ENCODE data around the gene FLNA.

Gene FLNA

GRCh38 chrX:154368630-154369448 is 5.6 kb downstream of the FLNA start:
- DNase-seq (ENCODE audit: low read depth): peak; percentile 97
- TF ChIP-seq CTCF (IDR thresholded peaks at IDR 0.05; ENCODE audit: low read depth, low read length) (no peak), MYC (IDR thresholded peaks at IDR 0.05; ENCODE audit: low read depth, low read length) (peak; percentile 84), MAX (IDR thresholded peaks at IDR 0.05; ENCODE audit: low read depth, low read length) (peak; percentile 61; the same call in 1 of the 2 replicates)

GRCh38 chrX:154367474-154368308 is 6.7 kb downstream of the FLNA start:
- TF ChIP-seq CTCF (IDR thresholded peaks at IDR 0.05; ENCODE audit: low read depth, low read length): no peak
- TF ChIP-seq POLR2A (IDR thresholded peaks at IDR 0.05; ENCODE audit: extremely low read depth, insufficient read length): no peak
- no peak for TF ChIP-seq MAX (IDR thresholded peaks at IDR 0.05; ENCODE audit: low read depth, low read length)
- no peak for TF ChIP-seq MYC (IDR thresholded peaks at IDR 0.05; ENCODE audit: low read depth, low read length)
- peak overlapping the region; percentile 44 for H3K4me3 ChIP-seq (ENCODE audit: low read depth, low read length)

More at GRCh38 chrX:154368630-154369448, 5.6 kb downstream of the FLNA start:
- H3K4me3 ChIP-seq (ENCODE audit: low read depth, low read length): peak overlapping the region; percentile 87

GRCh38 chrX:154366666-154367055 is 7.8 kb downstream of the FLNA start:
- TF ChIP-seq CTCF (IDR thresholded peaks at IDR 0.05; ENCODE audit: low read depth, low read length) (no peak), MYC (IDR thresholded peaks at IDR 0.05; ENCODE audit: low read depth, low read length) (no peak), MAX (IDR thresholded peaks at IDR 0.05; ENCODE audit: low read depth, low read length) (no peak), POLR2A (IDR thresholded peaks at IDR 0.05; ENCODE audit: extremely low read depth, insufficient read length) (no peak)
- DNase-seq (ENCODE audit: low read depth): no peak
- H3K4me3 ChIP-seq (ENCODE audit: low read depth, low read length): no peak overlapping the region

More at GRCh38 chrX:154367474-154368308, 6.7 kb downstream of the FLNA start:
- DNase-seq (ENCODE audit: low read depth): no peak

GRCh38 chrX:154365997-154366665 is 8.3 kb downstream of the FLNA start:
- no peak overlapping the region for H3K4me3 ChIP-seq (ENCODE audit: low read depth, low read length)
- TF ChIP-seq POLR2A (IDR thresholded peaks at IDR 0.05; ENCODE audit: extremely low read depth, insufficient read length): no peak
- no peak for TF ChIP-seq MYC (IDR thresholded peaks at IDR 0.05; ENCODE audit: low read depth, low read length)
- no peak for TF ChIP-seq MAX (IDR thresholded peaks at IDR 0.05; ENCODE audit: low read depth, low read length)
- TF ChIP-seq CTCF (IDR thresholded peaks at IDR 0.05; ENCODE audit: low read depth, low read length): no peak
- DNase-seq (ENCODE audit: low read depth): no peak

GRCh38 chrX:154365052-154365600 is 9.3 kb downstream of the FLNA start:
- no peak for DNase-seq (ENCODE audit: low read depth)
- no peak overlapping the region for H3K4me3 ChIP-seq (ENCODE audit: low read depth, low read length)
- no peak for TF ChIP-seq POLR2A (IDR thresholded peaks at IDR 0.05; ENCODE audit: extremely low read depth, insufficient read length)
- no peak for TF ChIP-seq MYC (IDR thresholded peaks at IDR 0.05; ENCODE audit: low read depth, low read length)
- TF ChIP-seq CTCF (IDR thresholded peaks at IDR 0.05; ENCODE audit: low read depth, low read length): no peak
- TF ChIP-seq MAX (IDR thresholded peaks at IDR 0.05; ENCODE audit: low read depth, low read length): no peak
